H1 (cell line): ENCODE results near the gene MYO7B. TPM values are rescaled to one million over a fixed set of nuclear protein-coding genes. Genes with fewer than 3 reads are reported as not detected.

ENCODE experiments used
- CTCF ChIA-PET: fragments of 300-600 bp; sonication (Branson Sonifier 250); formaldehyde crosslinking; loops from one replicate; lab custom pipeline; 2021; ENCODE audit not compliant: partially characterized antibody; lab: Charles Lee
- POLR2A ChIA-PET: fragments of 300-600 bp; sonication (Branson Sonifier 250); formaldehyde crosslinking; loops from one replicate; lab custom pipeline; 2021; ENCODE audit warnings: inconsistent platforms; ENCODE audit not compliant: partially characterized antibody; lab: Charles Lee
- DNase-seq, 2 experiments: peaks; one replicate each; pipeline versions ENCODE4 v3.0.0 to v3.0.0-alpha.2; 2010 to 2022; ENCODE audit warnings: low spot score in 2 of 2, low read depth in 1 of 2, mixed read lengths in 1 of 2
- FAIRE-seq: peaks from 2 replicates; lab custom pipeline; 2011; peaks lifted over from hg19 to GRCh38; lab: Jason Lieb, UNC
- H2AFZ ChIP-seq: 2 replicates; pipeline ENCODE4 v1.8.1; 2012; ENCODE audit warnings: low read length, inconsistent platforms
- H2AK5ac ChIP-seq: 2 replicates; pipeline ENCODE4 v1.6.1; 2013; ENCODE audit warnings: low read depth, low read length
- H2BK120ac ChIP-seq: replicated peaks from 2 replicates; pipeline ENCODE3; 2013; ENCODE audit warnings: low read depth, low read length, inconsistent platforms
- H2BK12ac ChIP-seq: 2 replicates; pipeline ENCODE4 v1.6.1; 2013; ENCODE audit warnings: low read depth, low read length
- H2BK15ac ChIP-seq: 2 replicates; pipeline ENCODE4 v1.6.1; 2013; ENCODE audit warnings: low read length
- H2BK20ac ChIP-seq: 2 replicates; pipeline ENCODE4 v1.6.1; 2013; ENCODE audit warnings: low read length
- H2BK5ac ChIP-seq: 2 replicates; pipeline ENCODE4 v1.6.1; 2013; ENCODE audit warnings: low read depth, low read length
- H3K14ac ChIP-seq: 2 replicates; pipeline ENCODE4 v1.6.1; 2013; ENCODE audit warnings: inconsistent platforms; ENCODE audit not compliant: insufficient read length
- H3K18ac ChIP-seq: 2 replicates; pipeline ENCODE4 v1.6.1; 2013; ENCODE audit warnings: low read length; ENCODE audit errors: extremely low read depth
- H3K23ac ChIP-seq: 2 replicates; pipeline ENCODE4 v1.6.1; 2013; ENCODE audit warnings: inconsistent platforms; ENCODE audit not compliant: insufficient read length
- H3K23me2 ChIP-seq: 2 replicates; pipeline ENCODE4 v1.6.1; 2013; ENCODE audit warnings: low read depth, low read length
- H3K27ac ChIP-seq: 2 replicates; pipeline ENCODE4 v1.6.1; 2011; ENCODE audit warnings: low read depth, low read length, inconsistent platforms
- H3K27me3 ChIP-seq, 4 experiments: replicated peaks in 1 of 4; 1 replicate in 1 of 4; 2 replicates in 3 of 4; pipeline versions ENCODE4 v1.6.1 to v1.8.1; 2011 to 2013; ENCODE audit warnings: low read length in 3 of 4, mild to moderate bottlenecking in 3 of 4, inconsistent platforms in 2 of 4, mixed read lengths in 2 of 4, moderate library complexity in 1 of 4; ENCODE audit not compliant: control insufficient read depth in 3 of 4, insufficient read depth in 3 of 4; ENCODE audit errors: extremely low read depth in 1 of 4
- H3K36me3 ChIP-seq, 4 experiments: 2 replicates each; pipeline versions ENCODE4 v1.6.1 to v1.8.1; 2011 to 2013; ENCODE audit warnings: mild to moderate bottlenecking in 4 of 4, low read length in 3 of 4, moderate library complexity in 2 of 4, control low read depth in 1 of 4, inconsistent platforms in 1 of 4; ENCODE audit not compliant: insufficient read depth in 4 of 4, control insufficient read depth in 2 of 4
- H3K4ac ChIP-seq: replicated peaks from 2 replicates; pipeline ENCODE3; 2013; ENCODE audit warnings: low read length, low read depth, mixed read lengths, inconsistent platforms; ENCODE audit not compliant: insufficient read length
- H3K4me1 ChIP-seq, 4 experiments: replicated peaks in 1 of 4; 1 replicate in 1 of 4; 2 replicates in 3 of 4; pipeline versions ENCODE4 v1.6.1 to v1.8.1; 2011 to 2013; ENCODE audit warnings: low read length in 3 of 4, inconsistent platforms in 2 of 4, mixed read lengths in 1 of 4; ENCODE audit not compliant: insufficient read depth in 4 of 4, control insufficient read depth in 3 of 4
- H3K4me2 ChIP-seq, 2 experiments: 2 replicates each; pipeline versions ENCODE4 v1.6.1 to v1.8.1; 2011 to 2013; ENCODE audit warnings: low read depth in 2 of 2, low read length in 2 of 2, control low read depth in 1 of 2, inconsistent platforms in 1 of 2, mild to moderate bottlenecking in 1 of 2; ENCODE audit not compliant: insufficient read depth in 1 of 2
- H3K4me3 ChIP-seq, 4 experiments: fragments of 200-600, 300-600 bp in 1 of 4; sonication (generic), shearing (Covaris generic), sonication (Bioruptor Twin) in 1 of 4; 2 replicates each; pipeline versions ENCODE4 v1.5.1 to v1.8.1; 2011 to 2016; ENCODE audit warnings: low read length in 4 of 4, low read depth in 3 of 4, control low read depth in 2 of 4, inconsistent platforms in 2 of 4, mild to moderate bottlenecking in 2 of 4, mixed read lengths in 1 of 4, moderate library complexity in 1 of 4; ENCODE audit not compliant: insufficient read depth in 2 of 4; ENCODE audit errors: extremely low read depth in 1 of 4
- H3K56ac ChIP-seq: replicated peaks from 2 replicates; pipeline ENCODE3; 2013; ENCODE audit warnings: low read depth, mild to moderate bottlenecking, mixed read lengths, low read length, inconsistent platforms; ENCODE audit not compliant: insufficient read length
- H3K79me1 ChIP-seq: 2 replicates; pipeline ENCODE4 v1.6.1; 2013; ENCODE audit warnings: low read depth, low read length, control low read depth
- H3K79me2 ChIP-seq, 2 experiments: 2 replicates each; pipeline versions ENCODE4 v1.6.1 to v1.8.1; 2012 to 2013; ENCODE audit warnings: low read length in 2 of 2, mild to moderate bottlenecking in 2 of 2, inconsistent platforms in 1 of 2; ENCODE audit not compliant: insufficient read depth in 2 of 2, control insufficient read depth in 1 of 2
- H3K9ac ChIP-seq, 4 experiments: replicated peaks in 1 of 4; 1 replicate in 1 of 4; 2 replicates in 3 of 4; pipeline versions ENCODE4 v1.6.1 to v1.8.1; 2011 to 2013; ENCODE audit warnings: low read depth in 3 of 4, low read length in 3 of 4, control low read depth in 2 of 4, mild to moderate bottlenecking in 2 of 4, moderate library complexity in 2 of 4, inconsistent platforms in 1 of 4; ENCODE audit errors: extremely low read depth in 1 of 4
- H3K9me3 ChIP-seq, 2 experiments: 2 replicates each; pipeline versions ENCODE4 v1.6.1 to v1.8.1; 2012 to 2013; ENCODE audit warnings: mild to moderate bottlenecking in 2 of 2, moderate library complexity in 2 of 2, control low read depth in 1 of 2, inconsistent platforms in 1 of 2, low read depth in 1 of 2, low read length in 1 of 2, mixed read lengths in 1 of 2; ENCODE audit not compliant: insufficient read depth in 2 of 2
- H4K20me1 ChIP-seq, 2 experiments: replicated peaks in 1 of 2; 2 replicates each; pipeline versions ENCODE3 to v1.8.1; 2011 to 2013; ENCODE audit warnings: inconsistent platforms in 2 of 2, low read length in 2 of 2, mild to moderate bottlenecking in 1 of 2; ENCODE audit not compliant: insufficient read depth in 2 of 2, control insufficient read depth in 1 of 2
- H4K5ac ChIP-seq: 2 replicates; pipeline ENCODE4 v1.6.1; 2013; ENCODE audit warnings: low read length, low read depth, mixed read lengths, inconsistent platforms; ENCODE audit not compliant: insufficient read length
- H4K8ac ChIP-seq: 2 replicates; pipeline ENCODE4 v1.8.0; 2013; ENCODE audit warnings: mild to moderate bottlenecking, moderate library complexity, low read length, inconsistent platforms; ENCODE audit not compliant: insufficient read depth; ENCODE audit errors: extremely low read depth
- H4K91ac ChIP-seq: replicated peaks from 2 replicates; pipeline ENCODE3; 2013; ENCODE audit warnings: low read length, mixed read lengths, inconsistent platforms; ENCODE audit not compliant: insufficient read length
- CBX5 ChIP-seq: fragments of 300-800, 300-1000 bp; sonication (generic); IDR thresholded peaks from 2 replicates; pipeline ENCODE4 v1.7.1; 2016; ENCODE audit warnings: antibody characterized with exemption, low read length, low read depth
- HDAC6 ChIP-seq: IDR thresholded peaks from one replicate; pipeline ENCODE4 v1.7.1; 2012; ENCODE audit warnings: low read depth, mild to moderate bottlenecking, inconsistent platforms, low read length, moderate library complexity
- KDM4A ChIP-seq: IDR thresholded peaks from one replicate; pipeline ENCODE4 v1.7.1; 2012; ENCODE audit warnings: low read depth, mild to moderate bottlenecking, moderate library complexity, low read length, inconsistent platforms; ENCODE audit not compliant: severe bottlenecking
- POLR2A ChIP-seq, 2 experiments: IDR thresholded peaks; 1 replicate in 1 of 2; 2 replicates in 1 of 2; pipeline ENCODE4 v1.6.1; 2011; ENCODE audit warnings: low read depth in 2 of 2, low read length in 2 of 2, mild to moderate bottlenecking in 2 of 2; ENCODE audit errors: control extremely low read depth in 1 of 2
- TAF1 ChIP-seq: IDR thresholded peaks from 2 replicates; pipeline ENCODE4 v1.6.1; 2011; ENCODE audit warnings: mild to moderate bottlenecking, low read depth, low read length
- TBP ChIP-seq: IDR thresholded peaks from 2 replicates; pipeline ENCODE4 v1.6.1; 2011; ENCODE audit warnings: low read depth, low read length, improper control_type of control experiment
- WGBS, 2 experiments: shearing (Covaris generic) in 1 of 2; methylation state at CpG; one replicate each; pipeline versions ENCODE4 v1.1.6 to v1.1.7; 2013 to 2015; ENCODE audit warnings: low lambda C conversion rate in 2 of 2, mixed read lengths in 2 of 2, inconsistent platforms in 1 of 2, low coverage in 1 of 2, missing lambda C conversion rate in 1 of 2; ENCODE audit not compliant: insufficient replicate concordance in 2 of 2, insufficient coverage in 1 of 2, insufficient read length in 1 of 2; ENCODE audit errors: extremely low coverage in 1 of 2, missing lambda C conversion rate in 1 of 2; 5-methylcytosine and 5-hydroxymethylcytosine counted together
- polyA plus RNA-seq, 7 experiments: library from polyadenylated mRNA; depleted of rRNA in 3 of 7; stranded (reverse) in 5 of 7; unstranded in 2 of 7; fragments of >200 nt in 5 of 7; fragments of 200-250 nt in 2 of 7; gene quantifications; 1 replicate in 5 of 7; 2 replicates in 1 of 7; 4 replicates in 1 of 7; pipeline versions ENCODE4 v1.2.1 to v1.2.3, GENCODE V29; 2011 to 2013; ENCODE audit warnings: missing spikeins in 2 of 7, mixed read lengths in 2 of 7
- total RNA-seq: library from RNA; stranded (reverse); fragmentation: NEBNext Ultra II Directional; extraction: Animal tissue kit (Norgen Biotek cat#: 25700); gene quantifications from 2 replicates; pipeline ENCODE4 v1.2.1, GENCODE V29; 2021

Gene MYO7B
- total and polyA plus RNA-seq, 2 of the 8 experiments (the other 6 are each of a cell fraction or from before 2014, with no cell fraction given): not detected

GRCh38 chr2:127622561-127623387 lies 87.3 kb downstream of the MYO7B start:
- H3K4me1 ChIP-seq: no peaks in the 10 kb centered on the region
- no peak overlapping the region for H3K4me3 ChIP-seq
- no peak overlapping the region for H4K91ac ChIP-seq
- H4K20me1 ChIP-seq: no peaks in the 10 kb centered on the region
- no peak overlapping the region for H2AFZ ChIP-seq
- no peak overlapping the region for H2AK5ac ChIP-seq
- H3K79me2 ChIP-seq: no peaks in the 10 kb centered on the region
- H3K36me3 ChIP-seq: no peaks in the 10 kb centered on the region
- H2BK12ac ChIP-seq: no peak overlapping the region
- FAIRE-seq (no peak), DNase-seq (no peak)
- H2BK20ac ChIP-seq: no peak overlapping the region
- no peaks in the 10 kb centered on the region for H3K9me3 ChIP-seq
- no peaks in the 10 kb centered on the region for H3K23me2 ChIP-seq
- H2BK5ac ChIP-seq: no peak overlapping the region
- no peaks in the 10 kb centered on the region for H3K79me1 ChIP-seq
- no peak overlapping the region for H2BK15ac ChIP-seq
- H3K9ac ChIP-seq: no peak overlapping the region
- ChIA-PET CTCF (interaction anchor here (0.6 to 1.4 kb wide), 3 partner anchors 15 to 132 kb away, joined by 3 to 4 read pairs (median 4); no protein-coding TSS in a partner anchor), POLR2A (no interaction called here)
- no peak overlapping the region for H3K4me2 ChIP-seq
- H3K14ac ChIP-seq: no peak overlapping the region
- H3K23ac ChIP-seq: no peak overlapping the region
- H2BK120ac ChIP-seq: no peak overlapping the region
- 94% methylated on average over 21 of the region's 21 CpGs; no CpG with 5 or more reads in 1 of the 2 experiments for WGBS, 2 experiments
- H3K27ac ChIP-seq: no peak overlapping the region
- no peak overlapping the region for H3K4ac ChIP-seq
- H4K5ac ChIP-seq: no peak overlapping the region
- H3K27me3 ChIP-seq: no peaks in the 10 kb centered on the region
- no peak overlapping the region for H3K18ac ChIP-seq
- TF ChIP-seq CBX5 (no peak), TBP (no peak), KDM4A (no peak), TAF1 (no peak), POLR2A (IDR thresholded peaks at IDR 0.05; ENCODE audit: control extremely low read depth in 1 of 2, low read depth in 2 of 2, low read length in 2 of 2) (no peak), HDAC6 (no peak)
- TF ChIP-seq, all 59 proteins: peak for 0
- Histone ChIP-seq H3K56ac (no peak overlapping the region), H4K8ac (peak overlapping the region; percentile 25)
